H1 (cell line): ENCODE data around the gene DLX4.
A peak's percentile ranks its signal among the peaks of the same experiment; 100 is the strongest.

Source experiments
- CHD2 ChIP-seq: IDR thresholded peaks from 2 replicates; pipeline ENCODE4 v1.6.1; 2012; ENCODE audit warnings: low read length, improper control_type of control experiment
- CTCF ChIP-seq, 3 experiments: IDR thresholded peaks; 1 replicate in 2 of 3; 2 replicates in 1 of 3; pipeline versions ENCODE4 v1.5.1 to v1.6.1; 2011; ENCODE audit warnings: low read length in 3 of 3, mild to moderate bottlenecking in 3 of 3, inconsistent platforms in 2 of 3, low read depth in 1 of 3, moderate library complexity in 1 of 3; ENCODE audit not compliant: insufficient read depth in 1 of 3; ENCODE audit errors: control extremely low read depth in 1 of 3
- EP300 ChIP-seq, 2 experiments: IDR thresholded peaks; 1 replicate in 1 of 2; 2 replicates in 1 of 2; pipeline ENCODE4 v1.6.1; 2011 to 2012; ENCODE audit warnings: low read depth in 2 of 2, low read length in 2 of 2, mild to moderate bottlenecking in 2 of 2, borderline replicate concordance in 1 of 2, inconsistent platforms in 1 of 2, moderate library complexity in 1 of 2
- EZH2 ChIP-seq: fragments of 200-600 bp; sonication (generic); IDR thresholded peaks from 2 replicates; pipeline ENCODE4 v1.7.1; 2012; ENCODE audit warnings: low read depth, mild to moderate bottlenecking, moderate library complexity, low read length, inconsistent platforms; ENCODE audit not compliant: severe bottlenecking
- KDM5A ChIP-seq: fragments of 200-600 bp; IDR thresholded peaks from 2 replicates; pipeline ENCODE4 v1.7.1; 2012; ENCODE audit warnings: mild to moderate bottlenecking, low read length, inconsistent platforms, mixed read lengths
- NRF1 ChIP-seq: IDR thresholded peaks from 2 replicates; pipeline ENCODE4 v1.6.1; 2011; ENCODE audit warnings: mild to moderate bottlenecking, low read depth, low read length, improper control_type of control experiment
- RFX5 ChIP-seq: IDR thresholded peaks from 2 replicates; pipeline ENCODE4 v1.6.1; 2011; ENCODE audit warnings: low read depth, low read length, improper control_type of control experiment, borderline replicate concordance
- SIN3A ChIP-seq, 2 experiments: IDR thresholded peaks in 1 of 2; conservative IDR thresholded peaks in 1 of 2; 2 replicates each; pipeline ENCODE4 v1.6.1; 2011 to 2012; ENCODE audit warnings: low read length in 2 of 2, improper control_type of control experiment in 1 of 2, low read depth in 1 of 2, mild to moderate bottlenecking in 1 of 2
- SP1 ChIP-seq: IDR thresholded peaks from 2 replicates; pipeline ENCODE4 v1.6.1; 2011; ENCODE audit warnings: low read depth, low read length
- TAF7 ChIP-seq: optimal IDR thresholded peaks from 2 replicates; pipeline ENCODE3; 2011; ENCODE audit warnings: low read depth, mild to moderate bottlenecking, inconsistent platforms, low read length, moderate library complexity, borderline replicate concordance

- peak in 2 of 3 experiments; percentile 5 to 22; a peak in 2 of 4 replicates for TF ChIP-seq CTCF (IDR thresholded peaks at IDR 0.05; ENCODE audit: control extremely low read depth in 1 of 3, insufficient read depth in 1 of 3, low read depth in 1 of 3, low read length in 3 of 3)
- TF ChIP-seq CHD2 = no peak
- TF ChIP-seq EZH2 = peak; percentile 97
- no peak for TF ChIP-seq RFX5
- no peak for TF ChIP-seq SP1
- TF ChIP-seq NRF1 = no peak
- TF ChIP-seq KDM5A = no peak
- no peak for TF ChIP-seq SIN3A (conservative IDR thresholded peaks at IDR 0.05 in 1 of 2, IDR thresholded peaks at IDR 0.05 in 1 of 2; ENCODE audit: low read depth in 1 of 2, low read length in 2 of 2)
- TF ChIP-seq EP300 (IDR thresholded peaks at IDR 0.05; ENCODE audit: borderline replicate concordance in 1 of 2, low read depth in 2 of 2, low read length in 2 of 2) = no peak
- no peak for TF ChIP-seq TAF7
These were observed 3.7 kb downstream of the DLX4 start for GRCh38 chr17:49972486-49973270.
